Chondrocyte (in vitro differentiated cells): ENCODE data around the gene ICAM2. TPM values are rescaled to one million over a fixed set of nuclear protein-coding genes. Genes with fewer than 3 reads are reported as not detected.

Experiments used
- DNase-seq: peaks from one replicate; pipeline ENCODE4 v3.0.0; 2021; ENCODE audit warnings: mixed read lengths, low spot score
- H3K27ac Mint-ChIP-seq: one replicate; pipeline ENCODE4 v1.8.0; 2021; ENCODE audit warnings: mild to moderate bottlenecking, moderate library complexity, mixed read lengths; ENCODE audit not compliant: unreplicated experiment
- H3K27me3 Mint-ChIP-seq: 2 replicates; pipeline ENCODE4 v1.8.0; 2021; ENCODE audit warnings: low read depth, mixed read lengths
- H3K36me3 Mint-ChIP-seq: 2 replicates; pipeline ENCODE4 v1.8.0; 2021; ENCODE audit warnings: low read depth, mixed read lengths
- H3K4me1 Mint-ChIP-seq: 2 replicates; pipeline ENCODE4 v1.8.0; 2021; ENCODE audit warnings: low read depth, mild to moderate bottlenecking, mixed read lengths
- H3K4me3 Mint-ChIP-seq: one replicate; pipeline ENCODE4 v1.8.0; 2021; ENCODE audit warnings: mild to moderate bottlenecking, moderate library complexity, mixed read lengths; ENCODE audit not compliant: unreplicated experiment
- H3K9me3 Mint-ChIP-seq: 2 replicates; pipeline ENCODE4 v1.8.0; 2021; ENCODE audit warnings: low read depth, mixed read lengths
- total RNA-seq: library from RNA; stranded (reverse); gene quantifications from 3 replicates; pipeline ENCODE4 v1.2.1, GENCODE V29; 2021
- TF ChIP-seq, protein P1 (sequence below): fragments of 200-600 bp; sonication (generic); IDR thresholded peaks from 2 replicates; pipeline ENCODE4 v1.5.0; 2021; ENCODE audit warnings: antibody characterized with exemption, mild to moderate bottlenecking, moderate library complexity

The ICAM2 gene
- total RNA-seq, 1 donor from 2014 or later, result not detected

GRCh38 chr17:64032081-64032480 lies 11.6 kb upstream of the ICAM2 start:
- TF ChIP-seq, protein P1, sequence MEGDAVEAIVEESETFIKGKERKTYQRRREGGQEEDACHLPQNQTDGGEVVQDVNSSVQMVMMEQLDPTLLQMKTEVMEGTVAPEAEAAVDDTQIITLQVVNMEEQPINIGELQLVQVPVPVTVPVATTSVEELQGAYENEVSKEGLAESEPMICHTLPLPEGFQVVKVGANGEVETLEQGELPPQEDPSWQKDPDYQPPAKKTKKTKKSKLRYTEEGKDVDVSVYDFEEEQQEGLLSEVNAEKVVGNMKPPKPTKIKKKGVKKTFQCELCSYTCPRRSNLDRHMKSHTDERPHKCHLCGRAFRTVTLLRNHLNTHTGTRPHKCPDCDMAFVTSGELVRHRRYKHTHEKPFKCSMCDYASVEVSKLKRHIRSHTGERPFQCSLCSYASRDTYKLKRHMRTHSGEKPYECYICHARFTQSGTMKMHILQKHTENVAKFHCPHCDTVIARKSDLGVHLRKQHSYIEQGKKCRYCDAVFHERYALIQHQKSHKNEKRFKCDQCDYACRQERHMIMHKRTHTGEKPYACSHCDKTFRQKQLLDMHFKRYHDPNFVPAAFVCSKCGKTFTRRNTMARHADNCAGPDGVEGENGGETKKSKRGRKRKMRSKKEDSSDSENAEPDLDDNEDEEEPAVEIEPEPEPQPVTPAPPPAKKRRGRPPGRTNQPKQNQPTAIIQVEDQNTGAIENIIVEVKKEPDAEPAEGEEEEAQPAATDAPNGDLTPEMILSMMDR, result no peak
- Mint-ChIP-seq H3K36me3 (no peaks in the 10 kb centered on the region), H3K4me3 (no peak overlapping the region), H3K27me3 (no peaks in the 10 kb centered on the region), H3K4me1 (no peaks in the 10 kb centered on the region), H3K27ac (no peak overlapping the region), H3K9me3 (no peaks in the 10 kb centered on the region)
- no peak for DNase-seq

DNA sequence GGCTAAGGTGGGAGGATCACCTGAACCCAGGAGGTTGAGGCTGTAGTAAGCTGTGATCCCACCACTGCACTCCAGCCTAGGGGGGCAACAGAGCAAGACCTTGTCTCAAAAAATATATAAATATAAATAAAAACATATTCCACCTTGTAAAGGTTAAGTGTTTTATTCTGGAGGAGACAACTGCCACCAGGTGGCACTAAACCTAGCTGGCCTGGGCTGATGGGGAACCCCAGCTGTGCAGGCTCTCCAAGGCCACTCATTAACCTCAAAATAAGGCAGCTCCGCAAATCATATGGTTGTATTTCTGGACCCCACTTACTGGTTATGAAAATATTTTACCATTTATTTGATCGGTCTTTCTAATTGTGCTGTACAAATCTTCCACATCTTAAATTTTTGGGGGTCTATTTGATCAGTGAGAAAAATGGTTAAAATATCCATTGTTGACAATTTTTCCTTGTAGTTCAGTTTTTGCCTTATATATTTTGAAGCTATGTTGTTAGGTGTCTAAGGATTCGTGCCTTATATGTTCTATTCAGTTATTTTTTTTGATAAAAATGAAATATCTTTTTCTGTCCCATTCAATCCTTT lies 8.5 kb upstream of the ICAM2 start:
- H3K4me3 Mint-ChIP-seq, result no peak overlapping the region
- H3K27ac Mint-ChIP-seq, result no peak overlapping the region
- H3K36me3 Mint-ChIP-seq, result no peaks in the 10 kb centered on the region
- DNase-seq, result no peak
- peaks cover 5% of the 10 kb centered on the region for H3K4me1 Mint-ChIP-seq
- H3K27me3 Mint-ChIP-seq, result peaks cover 1% of the 10 kb centered on the region
- H3K9me3 Mint-ChIP-seq, result no peaks in the 10 kb centered on the region
- TF ChIP-seq, protein P1, result peak; percentile 97

- Mint-ChIP-seq H3K9me3 (no peaks in the 10 kb centered on the region), H3K4me3 (peak overlapping the region; percentile 45), H3K27ac (no peak overlapping the region), H3K4me1 (peaks cover 5% of the 10 kb centered on the region), H3K36me3 (no peaks in the 10 kb centered on the region), H3K27me3 (peaks cover 1% of the 10 kb centered on the region)
- no peak for DNase-seq
- TF ChIP-seq, protein P1, result peak; percentile 99
Observed at GRCh38 chr17:64025732-64026294, 5.4 kb upstream of the ICAM2 start.

DNA sequence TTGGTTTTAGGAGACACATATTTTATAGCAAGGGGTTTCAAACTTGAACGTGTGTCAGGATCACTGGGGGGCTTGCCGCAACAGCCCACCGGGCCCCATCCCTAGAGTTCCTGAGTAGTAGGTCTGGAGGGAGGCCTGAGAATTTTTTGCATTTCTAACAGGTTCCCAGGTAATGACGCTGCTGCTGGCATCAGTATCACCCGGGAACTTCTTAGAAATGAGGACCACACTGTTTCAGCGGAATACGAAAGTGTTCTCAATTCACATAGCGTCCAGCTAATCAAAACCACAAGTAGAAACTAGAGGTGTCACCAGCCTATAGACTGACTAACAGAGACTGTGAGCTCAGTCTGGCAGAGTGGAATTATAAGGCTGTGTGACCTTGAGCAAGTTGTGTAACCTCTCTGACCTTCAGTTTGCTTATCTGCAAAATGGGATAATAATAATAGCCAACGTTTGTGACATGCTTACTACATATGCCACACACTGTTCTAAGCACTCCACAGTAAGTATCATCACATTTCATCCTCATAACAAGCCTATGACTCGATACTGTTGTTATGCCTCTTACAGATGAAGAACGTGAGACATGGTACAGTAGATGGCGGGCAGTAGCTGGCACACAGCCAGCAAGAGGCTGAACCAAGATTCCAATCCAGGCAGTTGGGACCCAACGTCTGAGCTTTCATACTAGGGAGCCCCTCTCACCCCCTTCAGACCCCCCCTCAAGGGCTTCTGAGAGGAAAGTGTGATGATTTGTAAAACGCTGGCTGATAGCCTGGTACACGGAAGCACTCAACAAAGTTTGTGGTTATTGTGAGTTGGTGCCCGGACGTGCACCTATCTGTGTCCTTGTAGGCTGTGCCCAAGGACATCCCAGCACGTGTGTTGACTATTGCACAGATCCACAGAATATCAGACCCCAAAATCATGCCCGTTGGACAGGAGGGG lies 4.6 kb upstream of the ICAM2 start:
- H3K36me3 Mint-ChIP-seq, result no peaks in the 10 kb centered on the region
- H3K9me3 Mint-ChIP-seq, result no peaks in the 10 kb centered on the region
- no peak overlapping the region for H3K4me3 Mint-ChIP-seq
- H3K27me3 Mint-ChIP-seq, result peaks cover 2% of the 10 kb centered on the region
- TF ChIP-seq, protein P1, result no peak
- DNase-seq, result no peak
- no peak overlapping the region for H3K27ac Mint-ChIP-seq
- peaks cover 5% of the 10 kb centered on the region for H3K4me1 Mint-ChIP-seq

DNA sequence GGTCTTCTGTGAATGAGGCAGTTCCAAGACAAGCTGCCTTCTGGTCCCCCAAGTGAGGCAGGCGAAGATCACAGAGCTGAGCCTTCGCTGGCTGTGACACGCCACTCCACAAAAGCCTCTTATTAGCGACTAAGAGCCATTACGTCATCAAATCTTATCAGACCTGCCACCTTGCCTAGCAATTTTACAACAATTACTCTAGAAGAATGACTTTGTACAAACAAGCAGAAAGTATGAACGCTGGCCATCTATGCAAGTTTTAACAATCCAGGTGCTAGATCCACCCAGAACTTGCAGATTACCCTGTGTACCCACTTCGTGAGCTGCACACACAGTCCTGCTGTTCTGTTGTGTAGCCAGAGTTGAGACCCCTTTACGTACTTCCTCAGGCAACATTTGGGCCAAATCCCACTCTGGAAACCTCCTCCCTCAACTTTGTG lies 3.8 kb upstream of the ICAM2 start:
- Mint-ChIP-seq H3K9me3 (no peaks in the 10 kb centered on the region), H3K27me3 (peaks cover 4% of the 10 kb centered on the region), H3K27ac (no peak overlapping the region), H3K36me3 (no peaks in the 10 kb centered on the region), H3K4me1 (peaks cover 5% of the 10 kb centered on the region), H3K4me3 (no peak overlapping the region)
- TF ChIP-seq, protein P1, result no peak
- no peak for DNase-seq
